ENCODE data around the gene SQSTM1.
"Not testable (repeated sequence)": the region's sequence is repeated elsewhere in the genome, so short reads cannot be mapped to it uniquely, and the experiment has no call there.

The SQSTM1 gene

GRCh38 chr5:179827680-179828079 is 7.0 kb downstream of the SQSTM1 start:
- DNase-seq, result no peak

DNA sequence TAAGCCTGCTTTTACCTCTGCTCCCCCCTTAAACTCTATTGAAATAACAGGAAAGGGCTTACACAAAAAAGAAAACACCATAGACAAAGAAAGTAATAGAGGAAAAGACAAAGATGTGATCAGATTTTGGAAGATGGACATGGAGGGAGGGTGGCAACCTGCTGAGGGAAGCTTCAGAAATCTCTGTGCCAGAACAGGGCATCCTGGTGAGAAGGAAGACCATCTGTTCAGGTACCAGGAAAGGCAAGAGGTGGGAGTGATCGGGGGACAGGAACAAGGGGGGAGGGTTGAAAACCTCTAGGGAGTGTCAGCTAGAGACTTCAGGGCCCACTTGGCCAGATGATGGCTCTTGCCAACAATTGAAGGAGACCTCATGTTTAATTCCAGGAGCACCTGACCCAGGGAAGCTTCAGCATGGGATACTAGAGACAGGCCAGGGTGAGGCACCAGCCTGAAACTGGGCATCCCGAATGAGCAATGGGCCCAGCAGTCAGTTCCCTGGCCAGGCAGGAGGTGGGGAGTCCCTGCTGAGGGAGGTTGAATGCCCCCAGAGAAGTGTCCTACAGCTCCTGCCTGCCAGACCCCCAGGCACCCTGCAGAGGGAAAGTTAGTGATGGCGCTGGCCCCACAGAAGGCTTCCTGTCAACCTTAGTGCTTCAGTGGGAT is 8.2 kb downstream of the SQSTM1 start:
- no peak for DNase-seq

DNA sequence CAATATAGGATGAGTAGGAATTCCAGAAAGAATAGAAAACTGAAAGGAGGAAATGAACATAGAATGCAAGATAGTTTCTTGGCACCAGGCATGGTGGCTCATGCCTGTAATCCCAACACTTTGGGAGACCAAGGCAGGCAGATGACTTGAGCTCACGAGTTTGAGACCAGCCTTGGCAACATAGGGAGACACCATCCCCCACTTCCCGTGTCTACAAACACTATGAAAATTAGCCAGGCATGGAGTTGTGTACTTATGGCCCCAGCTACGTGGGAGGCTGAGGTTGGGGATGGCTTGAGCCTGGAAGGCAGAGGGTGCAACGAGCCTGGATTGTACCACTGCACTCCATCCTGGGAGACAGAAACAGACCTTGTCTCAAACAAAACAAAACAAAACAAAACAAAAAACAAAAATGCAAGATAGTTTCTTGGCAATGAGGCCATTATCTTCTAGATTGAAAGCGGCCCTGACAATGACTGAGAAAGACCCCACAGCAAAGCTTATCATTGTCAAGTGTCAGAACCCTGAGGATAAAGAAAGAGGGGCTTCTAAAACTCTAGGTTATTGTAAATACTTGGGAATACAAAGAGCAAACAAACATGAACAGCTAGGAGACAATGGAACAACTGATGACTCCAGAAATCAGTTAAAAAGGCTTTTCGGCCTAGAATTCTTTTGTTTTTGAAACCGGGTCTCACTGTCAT is 9.2 kb downstream of the SQSTM1 start:
- no peak for DNase-seq

GRCh38 chr5:179830818-179831468 is 10.2 kb downstream of the SQSTM1 start:
- no peak for DNase-seq

GRCh38 chr5:179832039-179832745 is 11.5 kb downstream of the SQSTM1 start:
- no peak for DNase-seq

GRCh38 chr5:179833056-179833708 is 12.5 kb downstream of the SQSTM1 start:
- no peak for DNase-seq

DNA sequence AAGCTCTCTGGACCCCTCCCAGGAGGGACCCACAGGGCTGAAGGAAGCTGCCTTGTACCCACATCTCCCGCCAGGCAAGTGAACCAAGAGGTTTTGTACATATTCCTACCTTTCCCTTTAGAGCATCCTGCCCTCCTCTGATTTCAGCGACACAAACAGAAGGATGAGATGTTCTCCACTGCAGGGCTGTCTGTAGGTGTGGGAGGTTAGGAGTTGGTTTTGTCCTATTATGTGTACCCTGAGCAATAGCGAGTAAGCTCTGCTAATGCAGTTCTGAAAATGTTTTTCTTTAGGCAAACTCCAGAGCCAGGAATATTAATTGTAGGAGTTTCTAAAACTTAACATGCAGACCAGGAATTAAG is 13.0 kb downstream of the SQSTM1 start:
- DNase-seq, result no peak

DNA sequence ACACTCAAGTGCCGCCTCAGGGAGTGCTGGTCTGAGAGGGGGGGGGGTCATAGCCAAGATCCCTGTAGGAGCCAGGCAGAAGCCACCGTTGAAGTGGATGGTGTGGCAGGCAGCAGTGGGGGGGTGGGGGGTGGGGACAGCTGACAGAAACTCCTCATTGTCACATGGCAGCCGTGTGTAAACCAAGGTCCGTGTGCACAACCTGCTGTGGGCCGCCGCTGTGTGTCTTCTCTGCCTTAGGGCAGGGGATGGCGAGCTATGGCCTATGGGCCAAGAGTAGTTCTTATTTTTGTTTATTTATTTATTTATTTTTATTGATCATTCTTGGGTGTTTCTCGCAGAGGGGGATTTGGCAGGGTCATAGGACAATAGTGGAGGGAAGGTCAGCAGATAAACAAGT is 13.4 kb downstream of the SQSTM1 start:
- DNase-seq, result no peak

DNA sequence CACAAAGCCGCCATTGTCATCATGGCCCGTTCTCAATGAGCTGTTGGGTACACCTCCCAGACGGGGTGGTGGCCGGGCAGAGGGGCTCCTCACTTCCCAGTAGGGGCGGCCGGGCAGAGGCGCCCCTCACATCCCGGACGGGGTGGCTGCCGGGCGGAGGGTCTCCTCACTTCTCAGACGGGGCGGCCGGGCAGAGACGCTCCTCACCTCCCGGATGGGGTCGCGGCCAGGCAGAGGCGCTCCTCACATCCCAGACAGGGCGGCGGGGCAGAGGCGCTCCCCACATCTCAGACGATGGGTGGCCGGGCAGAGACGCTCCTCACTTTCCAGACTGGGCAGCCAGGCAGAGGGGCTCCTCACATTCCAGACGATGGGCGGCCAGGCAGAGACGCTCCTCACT is 14.2 kb downstream of the SQSTM1 start:
- not testable (repeated sequence) for DNase-seq

- DNase-seq, result no peak
Observed at GRCh38 chr5:179836225-179837019, 15.7 kb downstream of the SQSTM1 start.

GRCh38 chr5:179837076-179838011 is 16.6 kb downstream of the SQSTM1 start:
- DNase-seq, result no peak

DNA sequence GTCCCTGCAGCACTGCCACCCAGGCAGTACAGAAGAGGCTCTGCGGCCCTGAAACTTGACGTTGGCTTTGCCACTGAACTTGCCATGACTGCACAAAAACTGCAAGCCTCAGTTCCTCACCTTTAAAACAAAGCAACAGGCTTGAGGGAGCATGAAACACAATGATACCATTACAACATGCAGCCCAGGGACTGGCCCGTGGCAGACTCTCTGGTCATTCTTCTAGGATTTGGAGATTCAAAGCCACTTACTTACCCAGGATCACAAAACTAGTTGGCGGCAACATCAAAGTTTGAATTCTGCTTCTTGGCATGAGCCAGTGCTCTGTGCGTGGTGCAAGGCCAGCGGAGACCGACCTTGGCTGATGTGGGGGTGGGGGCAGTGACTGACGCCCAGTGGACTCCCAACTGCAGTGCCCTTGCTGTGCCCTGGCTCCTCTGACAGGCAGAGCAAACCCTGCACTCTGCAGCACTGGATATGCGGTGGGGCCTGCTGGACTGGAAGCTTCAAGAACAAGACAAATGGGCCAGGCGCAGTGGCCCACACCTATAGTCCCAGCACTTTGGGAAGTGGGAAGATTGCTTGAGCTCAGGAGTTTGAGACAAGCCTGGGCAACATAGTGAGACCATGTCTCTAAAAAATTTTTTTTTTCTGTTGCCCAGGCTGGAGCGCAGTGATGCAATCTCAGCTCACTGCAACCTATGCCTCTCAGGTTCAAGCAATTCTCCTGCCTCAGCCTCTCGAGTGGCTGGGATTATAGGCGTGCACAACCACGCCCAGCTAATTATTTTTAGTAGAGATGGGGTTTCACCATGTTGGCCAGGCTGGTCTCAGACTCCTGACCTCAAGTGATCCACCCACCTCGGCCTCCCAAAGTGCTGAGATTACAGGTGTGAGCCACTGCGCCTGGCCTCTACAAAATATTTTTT is 18.9 kb downstream of the SQSTM1 start:
- DNase-seq, result no peak

DNA sequence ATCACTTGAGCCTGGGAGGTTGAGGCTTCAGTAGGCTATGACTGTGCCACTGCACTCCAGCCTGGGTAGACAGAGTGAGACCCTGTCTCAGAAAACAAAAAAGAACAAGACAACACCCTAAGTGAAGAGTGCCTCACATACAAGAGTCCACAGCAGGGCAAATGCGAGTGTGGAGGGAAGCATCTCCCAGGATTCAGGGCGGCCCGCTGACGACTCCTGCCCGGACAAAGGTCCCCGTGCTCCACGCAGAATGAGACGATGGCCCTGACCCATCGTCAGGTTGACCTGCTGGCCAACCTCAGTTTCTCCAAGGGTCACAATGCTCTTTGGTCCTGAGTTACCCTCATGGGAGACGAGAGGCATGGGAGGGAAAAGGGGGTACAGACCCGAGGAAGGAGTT is 19.6 kb downstream of the SQSTM1 start:
- no peak for DNase-seq

- no peak for DNase-seq
Observed at GRCh38 chr5:179840766-179841165, 20.1 kb downstream of the SQSTM1 start.

- DNase-seq, result no peak
Observed at GRCh38 chr5:179841621-179842020, 20.9 kb downstream of the SQSTM1 start.

GRCh38 chr5:179852993-179853547 is 32.4 kb downstream of the SQSTM1 start:
- DNase-seq, result no peak

DNA sequence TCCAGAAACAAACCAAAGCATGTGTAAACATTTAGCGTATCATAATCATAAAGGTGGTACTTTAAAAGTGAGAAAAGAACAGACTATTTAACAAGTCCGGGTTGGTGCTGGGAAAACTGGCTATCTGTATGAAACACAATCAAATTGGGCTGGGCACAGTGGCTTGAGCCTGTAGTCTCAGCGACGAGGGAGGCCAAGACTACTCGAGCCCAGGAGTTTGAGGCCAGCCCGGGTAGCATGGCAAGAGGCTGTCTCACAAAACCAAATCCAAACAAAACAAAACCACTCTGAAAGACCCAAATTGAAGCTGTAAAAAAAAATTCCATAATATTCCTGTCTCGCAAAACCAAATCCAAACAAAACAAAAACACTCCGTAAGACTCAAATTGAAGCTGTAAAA is 33.7 kb downstream of the SQSTM1 start:
- DNase-seq, result no peak

- peak in 1 of 2 experiments; percentile 60 for DNase-seq
Observed at GRCh38 chr5:179858241-179858585, 37.5 kb downstream of the SQSTM1 start.

- peak; percentile 90 to 96 for DNase-seq
Observed at GRCh38 chr5:179858586-179859427, 38.1 kb downstream of the SQSTM1 start, which contains the start of gene MRNIP. TSS of gene MRNIP (minus strand) at chr5:179858817. CDS start at chr5:179858796, 21 bp downstream.
